GM18907 (cell line): ENCODE data around the gene RBM39.
"Not testable (repeated sequence)": the region's sequence is repeated elsewhere in the genome, so short reads cannot be mapped to it uniquely, and the experiment has no call there.

Source experiments
- ATAC-seq: cut with Tn5 transposase; IDR thresholded peaks from one replicate; pipeline ENCODE4 v1.9.1; 2021; ENCODE audit warnings: mild to moderate bottlenecking, moderate library complexity; ENCODE audit not compliant: unreplicated experiment

The RBM39 gene

GRCh38 chr20:35757098-35757705 is 15.1 kb upstream of the RBM39 start:
- ATAC-seq = no peak

GRCh38 chr20:35756404-35756803 is 14.3 kb upstream of the RBM39 start:
- no peak for ATAC-seq

GRCh38 chr20:35750611-35751010 is 8.6 kb upstream of the RBM39 start:
- ATAC-seq = no peak

- not testable (repeated sequence) for ATAC-seq
These were observed 2.4 kb upstream of the RBM39 start for GRCh38 chr20:35744492-35744841.

GRCh38 chr20:35743693-35744491 is 1.8 kb upstream of the RBM39 start:
- ATAC-seq = no peak

GRCh38 chr20:35742741-35743523 is 872 bp upstream of the RBM39 start:
- ATAC-seq = no peak

GRCh38 chr20:35739294-35740163 is 2.5 kb downstream of the RBM39 start:
- ATAC-seq = no peak

GRCh38 chr20:35738410-35739179 is 3.5 kb downstream of the RBM39 start:
- ATAC-seq = no peak

- ATAC-seq = no peak
These were observed 4.2 kb downstream of the RBM39 start for GRCh38 chr20:35737865-35738333.

GRCh38 chr20:35735826-35736470 is 6.1 kb downstream of the RBM39 start:
- ATAC-seq = no peak

GRCh38 chr20:35734777-35735649 is 7.0 kb downstream of the RBM39 start:
- ATAC-seq = no peak

- no peak for ATAC-seq
These were observed 7.7 kb downstream of the RBM39 start for GRCh38 chr20:35734374-35734773.

- no peak for ATAC-seq
These were observed 9.4 kb downstream of the RBM39 start for GRCh38 chr20:35732644-35732982.

GRCh38 chr20:35731862-35732643 is 10.0 kb downstream of the RBM39 start:
- ATAC-seq = no peak

- no peak for ATAC-seq
These were observed 10.6 kb downstream of the RBM39 start for GRCh38 chr20:35731469-35731788.

- ATAC-seq = no peak
These were observed 11.2 kb downstream of the RBM39 start for GRCh38 chr20:35730583-35731468.
